Measurements from ENCODE around the gene IQSEC3.

The IQSEC3 gene

GRCh38 chr12:160858-161257 lies 94.3 kb downstream of the IQSEC3 start:
- no peak overlapping the region for H3K4me3 ChIP-seq (ENCODE audit: low read depth, low read length)
- DNase-seq (ENCODE audit: low read depth): no peak
- TF ChIP-seq, protein P1, sequence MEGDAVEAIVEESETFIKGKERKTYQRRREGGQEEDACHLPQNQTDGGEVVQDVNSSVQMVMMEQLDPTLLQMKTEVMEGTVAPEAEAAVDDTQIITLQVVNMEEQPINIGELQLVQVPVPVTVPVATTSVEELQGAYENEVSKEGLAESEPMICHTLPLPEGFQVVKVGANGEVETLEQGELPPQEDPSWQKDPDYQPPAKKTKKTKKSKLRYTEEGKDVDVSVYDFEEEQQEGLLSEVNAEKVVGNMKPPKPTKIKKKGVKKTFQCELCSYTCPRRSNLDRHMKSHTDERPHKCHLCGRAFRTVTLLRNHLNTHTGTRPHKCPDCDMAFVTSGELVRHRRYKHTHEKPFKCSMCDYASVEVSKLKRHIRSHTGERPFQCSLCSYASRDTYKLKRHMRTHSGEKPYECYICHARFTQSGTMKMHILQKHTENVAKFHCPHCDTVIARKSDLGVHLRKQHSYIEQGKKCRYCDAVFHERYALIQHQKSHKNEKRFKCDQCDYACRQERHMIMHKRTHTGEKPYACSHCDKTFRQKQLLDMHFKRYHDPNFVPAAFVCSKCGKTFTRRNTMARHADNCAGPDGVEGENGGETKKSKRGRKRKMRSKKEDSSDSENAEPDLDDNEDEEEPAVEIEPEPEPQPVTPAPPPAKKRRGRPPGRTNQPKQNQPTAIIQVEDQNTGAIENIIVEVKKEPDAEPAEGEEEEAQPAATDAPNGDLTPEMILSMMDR (IDR thresholded peaks at IDR 0.05; ENCODE audit: low read depth, low read length, missing control alignments): no peak

GRCh38 chr12:161823-162222 lies 95.3 kb downstream of the IQSEC3 start:
- H3K4me3 ChIP-seq (ENCODE audit: low read depth, low read length): no peak overlapping the region
- TF ChIP-seq, protein P1 (IDR thresholded peaks at IDR 0.05; ENCODE audit: low read depth, low read length, missing control alignments): no peak

GRCh38 chr12:162467-163307 lies 96.1 kb downstream of the IQSEC3 start:
- TF ChIP-seq, protein P1 (IDR thresholded peaks at IDR 0.05; ENCODE audit: low read depth, low read length, missing control alignments): no peak
- no peak overlapping the region for H3K4me3 ChIP-seq (ENCODE audit: low read depth, low read length)
- no peak for DNase-seq (ENCODE audit: low read depth)

More at GRCh38 chr12:161823-162222, 95.3 kb downstream of the IQSEC3 start:
- no peak for DNase-seq (ENCODE audit: low read depth)

DNA sequence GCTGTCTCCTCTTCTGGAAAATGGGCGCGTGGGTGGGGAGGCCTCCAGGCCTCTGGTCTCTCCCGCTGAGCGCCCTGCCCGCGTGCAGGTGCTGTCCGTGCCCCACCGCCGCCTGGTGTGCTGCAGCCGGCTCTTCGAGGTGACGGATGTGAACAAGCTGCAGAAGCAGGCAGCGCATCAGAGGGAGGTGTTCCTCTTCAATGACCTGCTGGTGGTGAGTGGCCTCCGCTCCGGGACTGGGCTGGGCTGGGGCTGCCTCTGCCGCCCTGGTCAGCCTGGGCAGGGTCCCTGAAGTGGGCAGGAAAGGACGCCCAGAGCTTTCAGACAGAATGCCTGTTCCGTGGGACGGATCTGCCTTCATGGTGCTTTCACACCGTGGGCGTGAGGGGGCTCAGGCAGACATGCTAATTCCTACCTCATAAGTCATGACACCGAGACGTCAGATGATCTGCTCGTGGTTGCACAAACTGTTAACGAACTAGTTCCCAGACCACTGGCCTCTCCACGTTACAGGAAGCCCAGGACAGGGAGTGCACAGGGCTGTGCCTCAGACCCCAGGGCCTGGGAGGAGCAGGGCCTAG lies 96.9 kb downstream of the IQSEC3 start:
- no peak overlapping the region for H3K4me3 ChIP-seq (ENCODE audit: low read depth, low read length)
- no peak for DNase-seq (ENCODE audit: low read depth)
- TF ChIP-seq, protein P1 (IDR thresholded peaks at IDR 0.05; ENCODE audit: low read depth, low read length, missing control alignments): no peak

GRCh38 chr12:164207-164606 lies 97.6 kb downstream of the IQSEC3 start:
- H3K4me3 ChIP-seq (ENCODE audit: low read depth, low read length): no peak overlapping the region
- DNase-seq (ENCODE audit: low read depth): no peak
- TF ChIP-seq, protein P1 (IDR thresholded peaks at IDR 0.05; ENCODE audit: low read depth, low read length, missing control alignments): no peak

- DNase-seq (ENCODE audit: low read depth): no peak
- TF ChIP-seq, protein P1 (IDR thresholded peaks at IDR 0.05; ENCODE audit: low read depth, low read length, missing control alignments): no peak
Measured at GRCh38 chr12:165862-166368, 99.3 kb downstream of the IQSEC3 start.

More at GRCh38 chr12:165862-166368, 99.3 kb downstream of the IQSEC3 start:
- no peak overlapping the region for H3K4me3 ChIP-seq (ENCODE audit: low read depth, low read length)

Data from GM12864 (cell line).